ENCODE measurements around the gene C1orf35.

DNA sequence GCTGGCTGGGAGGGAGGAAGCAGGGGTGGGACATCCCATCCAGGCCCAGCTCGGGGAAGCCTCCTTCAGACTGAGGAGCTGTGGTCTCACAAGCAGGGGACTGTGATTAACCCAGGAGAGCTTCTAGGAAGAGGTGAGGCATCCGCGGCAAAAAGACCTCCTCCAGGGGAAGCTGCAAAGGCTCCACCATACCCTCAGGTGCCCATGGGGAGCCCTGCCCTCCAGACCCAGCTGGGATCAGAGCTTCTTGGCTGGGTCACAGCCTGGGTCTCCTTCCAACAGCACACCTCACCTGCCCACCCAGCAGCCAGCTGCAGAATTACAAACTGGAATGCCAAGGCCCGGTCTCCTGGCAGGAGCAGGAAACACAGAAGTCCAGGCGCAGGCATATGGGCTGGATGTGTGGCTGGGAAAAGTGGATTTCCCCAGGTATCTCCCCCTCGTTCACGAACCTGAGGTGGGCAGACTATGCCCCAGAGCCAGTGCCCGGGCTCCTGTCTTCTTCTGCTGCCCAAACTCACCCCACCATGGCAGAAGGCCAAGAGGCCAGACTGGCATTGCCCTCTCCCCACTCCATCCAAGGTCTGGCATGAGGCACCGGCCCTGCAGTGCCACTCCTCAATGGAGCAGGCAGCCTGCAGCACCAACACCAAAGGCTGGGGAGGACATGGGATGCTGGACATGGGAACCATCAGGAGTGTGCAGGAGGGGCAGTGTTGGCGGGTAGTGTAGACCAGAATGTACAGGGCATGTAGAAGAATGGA, 36.1 kb downstream of the C1orf35 start:
- TF ChIP-seq REST (IDR thresholded peaks at IDR 0.05; ENCODE audit: low read depth) (no peak), TAF1 (IDR thresholded peaks at IDR 0.05; ENCODE audit: low read depth) (no peak), CREB1 (IDR thresholded peaks at IDR 0.05; ENCODE audit: low read depth) (no peak), NFIC (IDR thresholded peaks at IDR 0.05) (no peak), TCF12 (IDR thresholded peaks at IDR 0.05; ENCODE audit: low read depth) (no peak), EP300 (IDR thresholded peaks at IDR 0.05; ENCODE audit: borderline replicate concordance) (no peak), FOXM1 (IDR thresholded peaks at IDR 0.05; ENCODE audit: borderline replicate concordance, low read depth) (no peak), MAX (IDR thresholded peaks at IDR 0.05) (no peak), RAD21 (IDR thresholded peaks at IDR 0.05; ENCODE audit: low read depth) (no peak), CEBPB (IDR thresholded peaks at IDR 0.05) (no peak), YY1 (IDR thresholded peaks at IDR 0.05; ENCODE audit: low read depth) (no peak)
- TF ChIP-seq, protein P1, sequence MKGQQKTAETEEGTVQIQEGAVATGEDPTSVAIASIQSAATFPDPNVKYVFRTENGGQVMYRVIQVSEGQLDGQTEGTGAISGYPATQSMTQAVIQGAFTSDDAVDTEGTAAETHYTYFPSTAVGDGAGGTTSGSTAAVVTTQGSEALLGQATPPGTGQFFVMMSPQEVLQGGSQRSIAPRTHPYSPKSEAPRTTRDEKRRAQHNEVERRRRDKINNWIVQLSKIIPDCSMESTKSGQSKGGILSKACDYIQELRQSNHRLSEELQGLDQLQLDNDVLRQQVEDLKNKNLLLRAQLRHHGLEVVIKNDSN (IDR thresholded peaks at IDR 0.05), result no peak

All from Ishikawa (cell line).